NCI-H2107 treated with DMSO at 0.1 percent for 48 hours (cell line): Measurements from ENCODE around the gene PHETA1.
"Not testable (repeated sequence)": the region's sequence is repeated elsewhere in the genome, so short reads cannot be mapped to it uniquely, and the experiment has no call there.

Experiments used
- DNase-seq: peaks from one replicate; lab custom pipeline; 2025; ENCODE audit not compliant: unreplicated experiment; lab: John Stamatoyannopoulos, UW

PHETA1 gene

DNA sequence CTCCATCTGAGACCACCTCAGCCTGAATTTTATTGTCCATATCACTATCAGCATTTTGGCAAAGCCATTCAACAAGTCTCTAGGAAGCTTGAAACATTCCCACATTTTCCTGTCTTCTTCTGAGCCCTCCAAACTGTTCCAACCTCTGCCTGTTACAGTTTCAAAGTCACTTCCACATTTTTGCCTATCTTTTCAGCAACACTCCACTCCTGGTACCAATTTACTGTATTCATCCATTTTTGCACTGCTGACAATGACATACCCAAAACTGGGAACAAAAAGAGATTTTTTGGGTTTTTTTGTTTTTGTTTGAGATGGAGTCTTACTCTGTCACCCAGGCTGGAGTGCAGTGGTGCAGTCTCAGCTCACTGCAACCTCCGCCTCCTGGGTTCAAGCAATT lies 4.3 kb upstream of the PHETA1 start:
- not testable (repeated sequence) for DNase-seq

DNA sequence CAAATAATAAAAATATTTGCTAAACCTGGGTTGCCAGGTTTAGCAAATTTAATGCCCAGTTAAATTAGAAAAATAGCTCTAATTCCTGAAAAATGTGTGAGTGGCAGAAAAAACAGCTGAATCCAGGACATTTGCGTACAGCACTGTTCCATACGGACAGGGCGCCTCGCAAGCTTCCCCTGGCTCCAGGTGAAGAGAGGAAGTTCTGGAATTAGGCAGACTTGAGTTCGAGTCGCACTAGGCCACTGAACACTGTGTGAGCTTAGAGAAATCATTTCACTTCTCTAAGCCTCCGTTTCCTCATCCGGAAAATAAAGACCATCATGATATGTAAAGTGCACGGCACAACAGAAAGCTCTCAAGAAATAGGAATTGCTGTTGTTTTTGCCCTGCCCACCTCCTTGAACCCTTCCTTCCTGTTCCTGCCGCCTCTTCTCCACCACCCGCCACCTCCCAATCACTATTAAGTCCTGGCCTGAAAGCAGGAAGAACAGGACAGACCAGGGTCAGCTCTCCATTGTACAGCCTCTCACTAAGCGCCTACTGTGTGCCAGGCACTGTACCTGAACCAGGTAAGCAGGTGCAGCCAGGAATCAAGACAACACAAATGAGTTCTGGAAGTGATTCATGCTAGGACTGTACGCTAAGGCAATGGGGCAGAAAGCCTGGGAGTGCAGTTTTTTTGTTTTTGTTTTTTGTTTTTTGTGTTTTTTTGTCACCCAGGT lies 763 bp upstream of the PHETA1 start:
- no peak for DNase-seq

DNA sequence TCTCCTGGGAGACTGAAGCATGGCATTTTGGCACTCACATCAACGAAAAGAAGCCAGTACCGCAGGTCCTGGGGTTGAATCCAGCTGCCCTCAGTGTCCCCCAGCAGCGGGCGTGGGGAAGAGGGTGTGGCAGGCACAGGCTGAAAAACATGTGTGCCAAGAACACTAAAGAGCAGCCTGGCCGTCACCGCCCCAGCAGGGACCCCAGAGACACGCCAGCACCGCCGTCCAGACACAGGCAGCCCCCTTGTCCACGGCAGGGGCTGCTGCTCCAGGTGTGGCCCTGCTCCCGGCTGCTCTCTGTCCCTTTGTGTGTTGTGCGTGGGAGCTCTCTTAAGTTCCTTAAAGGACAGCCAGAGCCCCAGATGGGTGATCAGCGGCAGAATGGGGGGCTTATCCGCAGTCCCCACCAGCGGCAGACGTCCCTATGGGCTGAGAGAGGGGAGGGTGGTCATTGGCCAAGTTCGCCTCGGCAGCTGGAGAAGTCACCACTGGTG lies 556 bp downstream of the PHETA1 start:
- DNase-seq: no peak

DNA sequence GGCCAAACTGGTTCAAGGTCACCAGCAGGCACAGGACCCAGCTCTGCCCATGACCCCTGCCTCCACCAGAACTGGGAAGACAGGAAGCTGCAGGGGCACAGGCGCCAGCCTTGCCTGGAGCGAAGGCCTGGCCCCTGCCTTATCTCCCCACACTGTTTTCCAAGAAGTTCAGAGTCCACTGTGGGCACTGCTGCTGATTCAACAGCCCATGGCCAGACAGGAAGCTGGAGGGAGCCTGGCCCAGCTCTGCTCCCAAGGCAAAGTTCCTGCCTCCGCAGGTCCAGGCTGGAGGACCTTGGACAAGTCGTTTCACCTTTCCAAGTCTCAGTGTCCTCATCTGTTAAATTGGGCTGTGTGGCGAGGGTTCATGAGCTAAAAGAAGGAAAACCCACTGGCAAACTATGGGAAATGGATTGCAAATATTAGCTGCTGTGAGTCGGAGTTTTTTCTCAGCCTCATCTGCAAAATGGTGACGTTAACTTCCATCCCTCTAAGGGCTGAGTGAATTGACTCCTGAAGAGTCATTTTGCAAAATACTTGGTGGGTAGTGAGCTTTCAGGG lies 1.2 kb downstream of the PHETA1 start:
- DNase-seq: no peak

DNA sequence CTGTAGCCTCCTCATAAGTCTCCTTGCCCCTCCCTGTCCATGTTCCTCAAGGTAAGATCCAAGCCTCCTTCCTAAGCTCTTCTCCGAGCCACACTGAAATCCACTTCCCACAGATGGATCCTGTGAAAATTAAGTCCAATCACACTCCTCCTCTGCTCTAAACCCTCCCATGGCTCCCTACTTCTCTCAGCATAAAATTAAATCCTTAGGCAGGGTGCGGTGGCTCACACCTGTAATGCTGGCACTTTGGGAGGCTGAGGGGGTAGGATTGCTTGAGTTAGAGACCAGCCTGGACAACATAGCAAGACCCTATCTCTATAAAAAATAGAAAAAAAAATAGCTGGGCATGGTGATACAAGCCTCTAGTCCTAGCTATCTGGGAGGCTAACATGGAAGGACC lies 2.3 kb downstream of the PHETA1 start:
- DNase-seq: no peak

DNA sequence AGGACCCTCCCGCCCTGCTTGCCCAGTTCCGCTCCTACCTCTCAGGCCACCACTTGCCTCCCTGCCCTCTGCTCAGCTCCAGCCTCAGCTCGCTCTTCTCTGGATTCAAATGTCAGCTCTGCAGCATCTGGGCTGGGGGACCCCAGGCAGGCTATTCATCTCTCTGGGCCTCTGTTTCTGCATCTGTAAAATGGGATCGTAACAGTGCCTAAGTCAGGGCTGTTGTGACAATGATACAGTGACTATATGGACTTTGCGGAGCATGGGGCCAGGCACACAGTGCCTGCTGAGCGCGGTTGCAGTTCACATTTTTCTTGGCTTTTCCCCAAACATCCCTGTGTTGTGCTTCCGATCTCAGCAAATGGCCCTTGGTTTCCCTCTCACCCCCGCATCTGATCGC lies 2.8 kb downstream of the PHETA1 start:
- no peak for DNase-seq

DNA sequence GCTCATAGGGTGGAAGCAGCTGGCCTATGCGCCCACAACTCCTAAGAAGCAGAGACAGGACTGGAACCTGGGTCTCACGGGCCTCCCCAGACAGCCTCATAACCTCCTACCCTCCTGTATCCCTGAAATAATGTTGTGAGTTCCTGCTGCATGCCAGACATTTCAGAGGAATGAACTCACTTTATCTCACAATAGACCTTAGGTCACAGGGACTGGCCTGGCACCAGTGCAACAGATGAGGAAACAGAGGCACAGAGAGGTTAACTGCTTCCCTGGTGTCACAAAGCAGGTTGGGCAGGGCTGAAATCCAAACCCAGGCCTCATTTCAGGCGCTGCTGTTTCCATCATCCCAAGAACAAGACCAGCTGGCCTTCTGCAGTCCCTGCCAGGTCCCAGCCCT lies 5.3 kb downstream of the PHETA1 start:
- no peak for DNase-seq

DNA sequence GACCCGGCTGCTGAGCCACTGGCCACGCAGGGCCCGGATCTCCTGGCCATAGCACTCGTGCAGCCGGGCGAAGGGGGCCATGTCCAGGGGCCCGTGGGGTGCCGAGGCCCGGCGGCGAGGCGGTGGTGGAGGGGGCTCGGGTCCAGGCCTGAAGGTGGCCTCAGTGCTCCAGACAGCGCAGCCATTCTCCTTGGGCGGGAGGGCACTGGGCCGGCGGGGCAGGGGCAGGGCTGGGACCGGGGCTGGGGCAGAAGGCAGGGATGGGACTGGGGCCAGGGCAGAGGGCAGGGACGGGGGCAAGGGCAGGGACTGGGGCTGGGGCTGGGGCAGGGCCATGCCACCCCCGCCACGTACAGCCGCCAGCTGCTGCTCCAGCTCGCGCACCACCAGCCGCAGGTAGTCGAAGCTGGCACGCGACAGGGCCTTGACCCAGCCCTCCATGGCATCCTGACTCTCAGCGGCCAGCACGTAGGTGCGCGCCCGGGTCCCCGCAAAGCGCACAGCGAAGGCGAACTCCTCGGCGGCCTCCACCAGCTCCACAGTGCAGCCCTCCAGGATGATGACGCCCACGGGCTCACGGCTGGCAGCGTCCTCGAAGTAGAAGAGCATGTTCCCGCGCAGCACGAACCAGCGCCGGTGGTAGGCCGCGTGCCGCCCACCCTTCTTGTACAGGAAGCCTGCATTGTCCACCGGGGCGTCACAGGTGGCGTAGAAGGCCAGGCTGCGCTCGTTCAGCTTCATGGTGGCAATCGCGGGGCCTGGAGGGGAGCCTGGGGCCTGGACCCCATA lies 6.0 kb downstream of the PHETA1 start:
- no peak for DNase-seq

DNA sequence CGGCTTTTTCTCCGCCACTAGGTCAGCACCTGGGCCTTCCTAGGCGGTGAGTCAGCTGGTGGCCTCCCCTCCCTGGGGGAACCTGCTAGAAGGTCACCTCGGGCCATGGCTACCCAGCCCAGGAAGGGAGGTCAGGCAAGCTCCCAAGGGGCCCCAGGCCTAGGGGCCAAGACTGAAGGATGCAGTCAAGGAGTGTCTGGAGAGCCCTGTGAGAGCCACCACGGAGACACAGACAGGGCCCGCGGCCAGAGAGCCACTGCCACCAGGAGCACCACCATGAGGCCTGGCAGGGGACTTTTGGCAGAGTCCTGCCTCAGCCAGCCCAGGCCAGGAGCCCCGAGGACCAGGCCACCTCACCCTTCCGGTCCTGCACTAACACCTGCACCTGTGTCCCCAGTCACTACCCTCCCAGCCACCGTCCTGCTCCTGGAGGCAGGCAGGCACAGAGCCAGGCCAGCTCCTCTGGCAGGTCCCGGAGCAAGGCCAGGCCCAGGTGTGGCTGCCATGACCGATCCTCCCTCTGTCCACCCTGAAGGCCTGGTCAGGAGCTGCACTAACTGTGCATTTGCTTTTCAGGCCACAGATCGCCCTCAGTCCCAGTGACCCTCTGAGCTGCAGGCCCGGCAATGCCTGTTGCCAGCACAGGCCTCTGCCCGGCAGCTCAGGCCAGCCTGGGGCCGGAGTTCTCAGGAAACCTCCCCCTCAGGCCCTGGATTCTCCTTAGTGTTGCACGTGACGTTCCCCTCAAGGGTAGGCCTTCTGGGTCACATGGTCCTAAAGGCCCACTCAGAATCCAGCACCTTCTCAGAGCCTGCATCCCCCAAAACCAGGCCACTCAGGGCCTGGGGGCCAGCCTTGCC lies 6.9 kb downstream of the PHETA1 start:
- no peak for DNase-seq

DNA sequence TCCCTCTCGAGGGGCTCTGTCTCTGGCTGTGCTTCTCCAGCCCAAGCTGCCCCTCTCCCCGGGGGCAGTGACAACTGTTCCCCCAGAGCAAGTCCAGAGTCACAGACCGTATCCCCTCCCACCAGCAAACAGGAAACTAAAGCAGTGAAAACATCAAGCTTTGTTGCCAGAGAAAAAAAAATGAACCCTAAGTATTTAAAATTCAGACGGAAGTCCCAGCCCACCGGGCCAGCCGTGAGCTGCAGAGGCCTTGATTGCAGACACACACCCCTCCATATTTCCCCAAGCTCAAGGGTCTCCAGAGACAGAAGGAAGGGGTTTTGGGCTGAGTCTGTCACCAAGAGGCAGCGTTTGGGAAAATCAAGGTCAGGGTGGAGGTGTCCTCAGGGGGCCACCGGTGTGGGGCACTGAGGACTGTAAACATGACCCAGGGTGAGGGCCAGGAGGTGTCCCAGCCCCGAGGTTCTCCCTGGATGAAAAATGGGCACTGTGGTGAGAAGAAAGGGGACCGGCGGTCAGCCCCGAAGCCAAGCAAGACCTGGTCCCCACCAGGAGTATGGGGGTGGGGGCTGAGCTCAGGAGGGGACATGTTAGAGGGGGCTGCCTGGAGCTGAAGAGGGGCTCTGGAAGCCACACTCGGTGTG lies 7.7 kb downstream of the PHETA1 start:
- DNase-seq: no peak

DNA sequence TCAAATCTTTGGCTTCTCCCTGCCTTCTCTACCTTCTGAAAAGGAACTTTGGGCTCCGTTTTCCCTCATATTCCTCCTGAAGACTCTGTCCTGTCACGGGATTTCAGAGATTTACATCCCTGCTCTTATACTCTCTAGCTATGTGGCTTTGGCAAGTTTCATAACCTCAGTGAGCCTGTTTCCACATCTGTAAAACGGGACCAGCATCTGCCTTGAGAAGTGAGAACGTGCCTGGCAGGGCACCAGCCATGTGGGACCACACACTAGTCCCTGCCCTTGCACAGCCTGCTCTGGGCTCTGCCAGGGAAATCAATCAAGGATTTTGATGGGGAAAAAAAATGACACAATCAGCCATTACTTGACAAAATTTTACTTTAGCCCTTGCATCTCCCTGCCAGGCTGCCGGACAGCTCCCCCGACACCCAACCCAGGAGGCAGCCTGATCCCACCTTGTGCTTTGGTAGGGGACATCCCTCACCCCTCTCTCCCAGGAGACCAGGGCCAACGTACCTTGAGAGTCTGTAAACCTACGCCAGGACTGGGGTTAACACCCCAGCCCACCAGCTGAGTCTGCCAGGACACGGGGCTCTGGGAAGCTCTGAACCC lies 8.5 kb downstream of the PHETA1 start:
- DNase-seq: no peak

DNA sequence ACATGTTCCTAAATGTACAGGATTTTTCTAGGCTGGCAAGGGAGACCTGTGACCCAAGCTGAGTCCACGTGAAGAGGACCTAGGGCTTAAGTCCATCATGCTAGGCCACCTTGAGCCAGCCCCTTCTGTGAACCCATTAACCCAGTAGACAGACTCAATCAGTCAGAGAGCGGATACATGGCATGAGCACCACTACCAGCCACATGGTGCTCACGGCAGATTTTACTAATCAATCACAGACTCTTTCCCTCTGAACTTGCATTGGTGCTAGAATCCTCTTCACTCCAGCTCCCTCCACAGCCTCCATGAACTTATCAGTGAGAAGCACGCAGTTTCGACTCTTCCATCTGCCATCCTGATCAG lies 9.0 kb downstream of the PHETA1 start:
- DNase-seq: no peak

DNA sequence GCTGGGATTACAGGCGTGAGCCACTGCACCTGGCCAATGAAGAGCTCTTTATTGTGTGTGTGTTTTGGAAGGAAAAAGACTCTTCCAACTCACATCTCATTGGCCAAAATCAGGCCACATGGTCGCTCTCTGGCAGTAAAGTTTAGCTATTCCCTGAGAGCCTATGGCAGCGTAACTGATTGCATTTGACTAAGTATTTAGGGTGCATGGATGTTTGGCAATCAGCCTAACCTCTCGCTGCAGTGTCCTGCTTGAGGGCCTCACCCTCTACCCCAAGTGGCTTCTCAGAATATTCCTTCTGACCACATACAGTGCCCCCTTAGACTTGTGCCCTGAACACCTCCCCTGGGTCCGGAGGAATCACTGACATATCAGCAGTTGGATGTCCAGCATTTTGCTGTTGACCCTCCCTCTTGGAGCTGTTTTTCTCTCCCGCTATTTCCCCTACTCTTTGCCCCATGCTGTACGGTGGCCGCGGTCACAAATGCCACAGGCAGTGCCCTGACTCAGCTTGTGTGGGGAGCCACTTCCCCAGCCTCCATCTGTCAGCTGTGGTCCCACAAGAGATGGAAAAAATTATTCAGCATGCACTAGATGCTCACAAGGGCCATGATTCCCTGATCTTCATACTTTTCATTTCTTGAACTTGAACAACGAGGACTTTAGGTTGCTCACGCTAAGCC lies 9.5 kb downstream of the PHETA1 start:
- no peak for DNase-seq

DNA sequence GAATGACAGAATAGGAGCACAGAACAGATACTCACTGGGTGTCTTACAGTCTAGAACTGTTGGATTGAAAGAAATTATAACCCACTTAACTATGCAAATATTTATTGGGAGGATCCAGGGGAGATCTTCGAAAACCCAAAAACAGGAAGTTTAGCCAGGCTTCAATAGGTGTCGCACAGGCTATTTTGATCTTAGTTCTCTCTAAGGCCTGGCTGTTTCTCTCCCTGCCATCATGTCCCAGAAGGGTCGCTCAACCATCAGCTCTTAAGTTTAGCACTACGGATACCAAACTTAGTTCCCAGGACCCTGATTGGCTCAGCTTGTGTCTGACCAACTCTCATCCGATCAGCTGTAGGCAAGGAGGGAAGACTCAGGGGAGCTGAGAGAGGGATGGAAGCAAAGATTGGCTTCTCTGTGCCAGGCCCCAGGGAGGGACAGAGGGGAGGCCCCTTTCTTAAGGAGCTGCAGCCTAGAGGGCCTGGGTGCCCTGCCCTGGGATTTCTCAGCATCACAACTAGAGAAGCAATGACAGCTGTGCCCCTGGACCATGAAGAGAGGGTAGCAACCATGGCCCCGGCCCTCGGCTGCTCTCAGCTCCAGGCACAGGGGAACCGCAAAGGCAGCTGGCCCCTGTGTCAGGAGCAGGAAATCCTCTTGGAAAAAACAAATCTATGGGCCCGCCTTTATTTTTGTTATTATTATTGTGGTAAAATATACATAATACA lies 13.5 kb downstream of the PHETA1 start:
- no peak for DNase-seq

DNA sequence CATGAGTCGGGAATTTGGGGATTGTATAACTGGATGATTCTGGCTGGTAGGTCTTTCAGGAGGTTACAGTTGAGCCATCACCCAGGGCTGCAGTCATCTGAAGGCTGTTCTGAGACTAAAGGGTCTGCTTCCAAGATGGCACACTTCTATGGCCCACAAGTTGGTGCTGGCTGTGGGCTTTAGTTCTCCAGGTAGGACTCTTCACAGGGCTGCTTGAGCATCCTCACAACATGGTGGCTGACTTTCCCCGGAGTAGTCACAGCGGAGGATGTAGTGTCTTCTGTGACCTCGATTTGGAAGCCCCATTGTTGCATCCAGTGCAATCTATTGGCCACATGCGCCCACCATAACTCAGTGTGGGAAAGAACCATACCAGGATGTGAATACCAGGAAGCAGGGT lies 14.4 kb downstream of the PHETA1 start:
- DNase-seq: no peak

DNA sequence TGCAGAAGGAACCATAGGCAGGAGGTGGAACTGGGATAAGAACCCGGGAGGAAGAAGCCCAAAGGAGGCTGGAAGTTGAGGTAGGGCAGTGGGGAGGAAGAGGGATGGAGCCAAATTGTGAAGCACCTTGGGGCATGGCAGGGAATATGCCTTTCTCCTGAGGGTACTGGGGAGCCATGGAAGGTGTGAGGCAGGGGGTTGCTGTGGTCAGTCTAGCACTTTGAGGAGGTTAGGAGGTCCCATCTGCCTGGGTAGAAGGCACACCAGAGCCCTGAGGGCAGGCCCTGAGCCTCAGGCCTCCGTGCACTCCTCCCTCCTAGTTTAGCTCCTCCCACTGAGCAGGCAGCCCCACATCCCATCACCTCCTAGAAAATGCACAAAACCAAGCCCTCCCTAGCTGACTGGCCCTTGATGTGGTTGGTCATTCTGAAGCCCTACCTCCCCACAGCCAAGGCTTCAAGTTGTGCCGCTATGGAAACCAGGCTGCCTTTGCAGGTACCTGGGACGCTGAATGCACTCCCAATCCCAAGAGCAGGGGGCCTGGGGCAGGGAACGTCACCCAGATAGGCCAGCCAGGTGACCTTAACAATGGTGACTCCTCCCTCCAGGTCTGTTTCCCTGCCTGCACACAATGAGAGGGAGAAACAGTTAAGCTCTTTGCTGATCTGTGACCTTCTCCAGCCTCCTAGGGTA lies 15.1 kb downstream of the PHETA1 start:
- no peak for DNase-seq

DNA sequence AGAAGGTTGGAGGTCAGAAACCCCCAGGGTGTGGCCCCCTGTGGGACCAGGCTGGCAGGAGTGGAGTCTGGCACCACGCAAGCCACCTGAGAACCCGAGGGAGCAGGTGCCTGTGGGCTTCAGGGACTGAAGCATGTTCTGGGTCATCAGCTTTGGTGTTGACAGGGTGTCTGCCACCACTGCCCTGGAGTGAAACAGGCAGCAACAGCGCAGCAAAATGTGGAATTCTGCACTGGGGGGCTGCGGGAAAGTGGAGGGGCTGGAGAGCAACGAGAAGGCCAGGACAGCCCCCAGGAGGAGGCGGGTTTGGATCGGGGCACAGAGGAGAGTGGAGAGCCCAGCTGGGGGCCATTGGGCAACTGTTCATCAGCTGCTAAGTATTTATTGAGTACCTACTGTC lies 15.9 kb downstream of the PHETA1 start:
- no peak for DNase-seq

DNA sequence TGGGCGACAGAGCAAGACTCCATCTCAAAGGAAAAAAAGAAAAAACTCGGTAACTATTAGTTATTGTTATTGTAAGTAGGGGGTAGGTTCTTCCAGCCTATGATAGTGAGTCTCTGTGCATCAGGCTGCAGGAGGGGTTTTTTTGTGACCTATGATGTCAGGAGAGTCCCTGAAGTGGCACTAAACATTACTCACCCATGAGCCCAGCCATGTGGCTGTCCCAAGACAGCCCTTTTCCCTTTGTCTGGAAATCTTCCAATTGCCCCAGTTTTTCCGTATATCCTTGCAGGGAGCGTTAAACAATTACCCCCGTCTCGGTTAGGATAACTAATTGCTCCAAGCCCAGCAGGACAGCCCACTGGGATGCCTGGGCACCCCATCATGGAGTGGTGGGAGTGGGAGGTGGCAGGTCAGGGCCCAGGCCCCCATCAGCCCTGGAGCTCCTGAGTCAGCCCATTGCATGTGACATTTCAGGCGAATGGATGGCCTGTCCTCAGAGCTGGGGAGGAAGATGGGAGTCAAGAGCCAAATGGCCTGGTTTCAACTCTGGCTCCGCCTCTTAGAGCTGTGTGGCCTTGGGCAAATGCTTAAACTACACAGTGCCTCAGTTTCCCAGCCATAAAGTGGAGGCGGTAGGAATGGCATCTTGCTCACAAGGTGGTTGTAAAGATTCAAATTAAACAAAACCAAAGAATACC lies 16.4 kb downstream of the PHETA1 start:
- DNase-seq: no peak
